ENCODE data around the gene GMPPB.
"Not testable (repeated sequence)": the region's sequence is repeated elsewhere in the genome, so short reads cannot be mapped to it uniquely, and the experiment has no call there.

Gene GMPPB

DNA sequence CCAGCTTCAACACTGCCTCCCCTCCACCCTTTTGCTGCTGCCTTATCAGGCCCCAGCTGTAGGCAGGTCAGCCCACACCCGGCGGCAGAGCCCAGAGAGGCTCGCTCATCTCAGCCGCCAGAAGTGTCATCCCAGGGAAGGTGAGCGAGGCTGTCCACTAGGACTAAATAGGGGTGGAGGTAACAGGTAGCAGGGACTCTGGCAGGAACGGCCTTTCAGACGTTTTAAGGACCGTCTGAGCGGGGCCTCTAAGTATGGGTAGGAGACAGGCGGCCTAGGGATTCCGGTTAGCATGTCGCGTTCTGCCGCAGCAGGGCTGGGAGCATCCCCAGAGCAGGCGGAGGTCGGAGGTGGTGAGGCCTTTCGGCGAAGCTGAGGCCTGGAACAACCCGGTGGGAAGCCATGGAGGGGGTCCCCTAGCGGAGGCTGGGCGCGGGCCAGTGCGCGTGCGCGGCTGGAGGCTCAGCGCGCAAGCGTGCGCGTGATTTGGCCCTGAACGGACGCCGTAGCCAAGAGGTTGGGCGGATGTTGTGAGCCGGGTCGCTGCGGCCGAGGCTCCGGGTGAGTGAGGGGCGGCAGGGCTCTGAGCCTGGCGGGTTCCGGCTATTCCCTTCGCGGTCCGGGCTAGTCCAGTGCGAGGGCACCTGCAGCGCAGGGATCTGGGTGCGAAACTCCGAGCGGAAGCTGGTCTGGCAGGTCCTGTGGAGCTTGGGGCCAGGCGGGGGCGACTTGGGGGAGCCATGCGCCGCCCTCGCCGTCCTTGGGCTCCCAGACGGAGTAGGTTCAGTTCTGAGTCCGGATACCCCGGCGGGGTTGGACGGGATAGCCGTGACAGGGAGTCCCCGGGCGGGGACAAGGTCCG is 34.5 kb downstream of the GMPPB start, which contains the start of the genes MST1 and RNF123:
TSS of gene MST1 (minus strand) at position 429 of the 862 bp plus-strand sequence. CDS start 783 bp downstream, outside the sequence.
TSS of gene RNF123 (plus strand) at position 512 of the 862 bp plus-strand sequence. CDS start 1,609 bp downstream, outside the sequence.
- no peak for DNase-seq

GRCh38 chr3:49688338-49689045 is 35.3 kb downstream of the GMPPB start:
- not testable (repeated sequence) for DNase-seq

DNA sequence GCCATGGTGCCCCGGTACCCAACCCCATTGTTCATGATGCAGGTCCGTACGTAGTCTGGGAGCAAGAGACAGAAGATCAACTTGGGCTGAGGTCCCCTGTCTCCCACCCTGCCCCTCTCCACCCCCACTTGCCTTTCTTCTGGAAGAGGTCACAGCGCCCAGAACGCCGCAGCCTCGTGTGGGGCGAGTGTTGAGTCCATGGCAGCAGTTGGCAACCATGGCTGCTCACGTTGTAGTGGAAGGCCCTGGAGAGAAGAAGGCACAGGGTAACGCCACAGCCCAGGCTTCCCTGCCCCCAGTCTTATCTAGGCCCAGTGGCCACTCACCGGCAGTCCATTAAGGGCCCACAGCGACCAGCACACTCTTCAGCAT is 36.3 kb downstream of the GMPPB start:
- DNase-seq, result not testable (repeated sequence)

DNA sequence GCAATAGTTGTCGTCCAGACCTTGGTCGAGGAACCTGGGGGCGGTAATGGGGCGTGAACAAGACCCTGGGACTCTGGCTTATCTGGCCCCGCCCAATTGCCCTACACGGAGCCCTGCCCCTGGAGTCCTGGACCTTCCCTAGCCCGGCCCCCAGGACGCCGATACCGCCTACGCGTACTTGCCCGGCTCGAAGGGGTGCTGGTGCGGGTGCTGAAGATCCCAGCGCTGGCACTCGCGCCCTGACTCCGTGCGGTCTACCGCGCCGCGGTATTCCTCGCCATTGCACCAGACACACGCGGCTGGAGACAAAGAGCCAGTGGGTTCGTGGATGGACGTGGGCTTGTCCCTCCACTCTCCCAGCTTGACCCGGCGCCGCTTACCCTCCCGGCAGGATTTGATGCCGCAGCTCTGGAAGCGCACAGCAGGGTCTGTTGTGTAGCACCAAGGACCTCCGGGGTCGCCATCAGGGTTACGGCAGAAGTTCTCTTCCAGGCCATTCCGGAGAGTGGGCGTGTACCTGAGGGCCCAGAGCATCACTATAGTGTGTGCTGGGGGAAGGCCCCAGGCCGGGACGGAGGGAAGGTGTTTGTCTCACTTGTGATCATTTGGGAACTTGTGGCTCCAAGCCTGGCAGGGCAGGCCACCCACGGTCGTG is 36.9 kb downstream of the GMPPB start:
- DNase-seq, result not testable (repeated sequence)

DNA sequence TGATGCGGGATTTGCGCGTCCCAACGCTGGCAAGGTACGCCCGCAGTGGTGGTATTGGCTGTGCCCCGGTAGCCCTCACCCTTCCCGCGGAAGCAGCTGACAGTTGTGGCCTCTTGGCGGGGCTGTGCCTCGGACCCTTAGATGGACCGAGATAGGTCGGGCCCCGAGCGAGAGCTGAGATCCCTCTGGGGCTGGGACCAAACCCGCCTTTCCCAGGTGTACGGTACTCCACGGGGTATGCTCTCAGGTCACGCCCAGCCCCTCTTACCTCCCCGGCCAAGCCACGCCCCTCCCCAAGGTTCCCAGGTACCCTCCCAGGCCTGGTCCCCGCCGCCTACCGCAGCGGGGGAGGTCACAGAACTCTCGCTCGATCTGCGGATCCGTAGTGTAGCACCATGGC is 37.4 kb downstream of the GMPPB start:
- DNase-seq, result not testable (repeated sequence)

GRCh38 chr3:49685846-49686245 is 37.9 kb downstream of the GMPPB start:
- not testable (repeated sequence) for DNase-seq

GRCh38 chr3:49685103-49685502 is 38.6 kb downstream of the GMPPB start:
- DNase-seq, result not testable (repeated sequence)

GRCh38 chr3:49684453-49684852 is 39.3 kb downstream of the GMPPB start:
- DNase-seq, result not testable (repeated sequence)

DNA sequence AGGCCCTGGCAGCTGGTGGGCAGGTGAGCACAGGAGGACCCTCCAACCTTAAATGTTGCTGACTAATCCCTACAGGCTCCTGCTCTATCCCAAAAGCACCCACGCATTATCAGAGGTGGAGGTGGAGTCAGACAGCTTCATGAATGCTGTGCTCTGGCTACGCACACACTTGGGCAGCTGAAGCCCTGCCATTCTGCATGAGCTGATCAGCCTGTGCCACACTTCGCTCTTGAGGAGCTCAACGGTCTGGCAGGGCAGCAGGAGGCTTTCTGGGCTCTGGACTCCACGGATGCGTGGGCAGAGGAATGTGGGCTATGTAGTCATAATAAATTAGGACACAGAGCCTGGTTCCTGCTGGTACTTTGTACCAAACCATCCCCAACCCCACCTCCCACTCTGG is 40.6 kb downstream of the GMPPB start:
- DNase-seq, result no peak

DNA sequence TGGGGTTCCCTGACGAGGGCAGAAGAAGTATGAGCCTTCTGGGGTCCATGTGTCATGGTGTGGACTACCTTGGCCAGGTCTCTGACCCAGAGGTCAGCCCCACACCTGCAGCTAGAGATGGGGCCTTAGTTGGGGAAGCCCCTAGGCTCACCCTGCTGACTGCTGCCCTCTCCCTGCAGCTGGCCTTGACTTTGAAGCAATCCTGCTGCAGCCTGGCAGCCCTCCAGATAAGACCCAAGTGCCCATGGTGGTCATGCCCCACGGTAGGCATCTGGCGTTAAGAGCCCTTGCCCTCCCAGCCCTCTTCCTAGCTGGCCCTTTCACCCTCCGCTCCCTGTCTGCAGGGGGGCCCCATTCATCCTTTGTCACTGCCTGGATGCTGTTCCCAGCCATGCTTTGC is 42.2 kb downstream of the GMPPB start:
- no peak for DNase-seq

GRCh38 chr3:49681232-49681522 is 42.6 kb downstream of the GMPPB start:
- no peak for DNase-seq

GRCh38 chr3:49680493-49681231 is 43.1 kb downstream of the GMPPB start:
- no peak for DNase-seq

GRCh38 chr3:49675912-49676311 is 47.8 kb downstream of the GMPPB start:
- no peak for DNase-seq

- no peak for DNase-seq
Measured at GRCh38 chr3:49674497-49674983, 49.2 kb downstream of the GMPPB start.

DNA sequence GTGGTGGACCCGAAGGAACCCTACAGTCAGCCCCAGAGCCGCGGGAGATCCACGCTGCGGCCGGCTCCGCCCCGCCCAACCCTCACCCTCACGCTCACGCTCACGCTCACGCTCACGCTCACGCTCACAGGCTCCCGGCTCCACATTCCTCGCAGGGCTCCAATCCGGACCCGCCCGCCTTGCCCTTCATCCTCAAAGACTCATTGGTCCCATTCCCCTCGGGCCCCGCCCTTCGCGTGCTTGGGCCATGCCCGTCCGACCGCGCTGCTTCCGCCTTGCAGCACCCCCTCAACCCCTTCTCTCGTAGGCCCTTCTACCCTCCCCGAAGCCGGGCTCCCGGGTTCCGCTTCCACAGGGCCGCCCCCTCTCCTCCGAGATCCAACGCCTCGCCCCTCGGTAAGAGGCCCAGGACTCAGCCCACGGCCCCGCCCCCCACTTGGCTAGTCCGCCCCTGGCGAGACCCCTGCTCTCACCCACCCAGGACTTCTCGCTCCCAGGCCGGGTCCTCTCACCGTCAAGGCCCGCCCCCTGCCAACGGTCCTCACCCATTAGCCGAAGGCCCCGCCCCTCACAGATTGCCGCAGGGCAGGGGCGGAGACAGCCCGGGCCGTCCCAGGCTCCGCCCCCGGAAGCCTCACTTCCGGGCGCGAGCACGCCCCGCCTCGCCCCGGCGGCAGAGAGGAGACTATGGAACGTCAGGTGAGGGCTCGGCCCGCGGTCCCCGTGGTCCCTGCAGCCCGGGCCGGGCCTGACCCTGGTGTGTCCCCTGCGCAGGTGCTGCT is 49.8 kb downstream of the GMPPB start, which contains the start of gene APEH:
TSS of gene APEH (plus strand) at position 637 of the 782 bp plus-strand sequence. CDS start at position 688, 51 bp downstream.
- DNase-seq, result no peak

GRCh38 chr3:49673121-49673714 is 50.5 kb downstream of the GMPPB start:
- no peak for DNase-seq

DNA sequence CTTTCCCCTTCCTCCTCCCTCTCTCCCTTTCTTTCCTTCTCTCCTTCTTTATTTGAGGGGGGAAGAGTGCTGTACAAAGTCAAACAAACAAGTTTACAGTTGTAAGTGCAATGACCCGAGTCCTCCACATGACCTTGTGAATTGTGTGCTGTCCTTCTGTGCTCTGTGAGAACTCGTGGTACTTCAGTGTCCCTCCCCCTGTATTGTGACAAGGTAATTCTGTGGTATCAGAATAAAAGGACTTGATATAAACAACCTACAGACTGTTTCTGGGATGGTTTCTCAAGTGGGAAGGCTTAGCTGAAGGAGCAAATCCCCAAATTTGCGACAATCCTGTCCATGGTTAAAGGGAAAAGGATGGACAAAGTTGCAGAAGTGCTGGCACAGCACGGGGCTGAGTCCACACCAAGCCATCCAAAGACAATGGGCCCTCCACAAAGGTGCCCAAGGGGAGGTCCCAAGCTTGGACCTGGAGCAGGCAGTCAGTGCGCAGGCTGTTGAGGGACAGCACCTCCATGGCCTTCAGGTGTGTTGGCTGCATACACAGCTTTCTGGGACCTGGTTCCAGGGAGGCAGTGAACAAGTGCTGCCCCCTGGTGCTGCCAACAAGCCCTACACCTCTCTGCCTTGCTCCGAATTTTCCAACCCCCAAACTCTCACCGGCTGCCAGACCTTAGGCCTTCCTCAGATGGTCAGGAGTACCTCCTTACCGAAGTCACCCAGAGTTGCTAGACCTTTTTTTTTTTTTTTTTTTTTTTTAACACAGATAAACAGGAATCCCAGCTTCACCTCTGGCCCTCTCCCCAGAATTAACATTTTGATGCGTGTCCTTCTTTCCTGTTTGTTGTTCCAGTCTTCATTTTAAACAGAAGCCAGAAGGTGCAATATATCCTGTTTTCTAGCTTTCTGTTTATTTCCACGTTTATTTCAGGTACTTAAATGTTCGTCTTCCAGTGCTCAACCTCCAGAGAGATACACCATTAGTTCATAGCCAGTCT is 52.2 kb downstream of the GMPPB start:
- DNase-seq, result no peak

DNA sequence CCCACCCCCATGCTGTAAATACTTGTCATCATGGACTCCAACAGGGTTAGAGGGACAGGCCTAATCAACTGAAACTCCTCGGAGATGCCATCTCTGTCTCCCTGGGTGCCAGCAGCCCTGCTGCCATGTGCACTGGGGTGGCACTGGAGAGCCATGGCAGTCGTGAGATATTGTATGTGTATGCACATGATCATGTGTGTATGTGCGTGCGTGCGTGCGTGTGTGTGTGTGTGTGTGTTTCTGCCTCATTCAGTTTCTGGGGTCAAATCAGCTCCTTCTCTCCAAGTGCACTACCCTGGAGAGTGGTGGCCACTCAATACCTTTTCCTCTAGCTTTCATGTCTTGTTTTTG is 52.8 kb downstream of the GMPPB start:
- no peak for DNase-seq

Measured in hippocampal formation (tissue), 2 donors.